B cell (primary cell): ENCODE results near the gene UCN3.

Source experiments
- CTCF ChIP-seq: fragments of 200-600 bp; IDR thresholded peaks from one replicate; pipeline ENCODE4 v1.8.0; 2022; ENCODE audit warnings: antibody characterized with exemption, mild to moderate bottlenecking
- EZH2 ChIP-seq: IDR thresholded peaks from 2 replicates; pipeline ENCODE4 v1.6.1; 2012; ENCODE audit warnings: borderline replicate concordance, low read depth, mild to moderate bottlenecking, moderate library complexity, low read length; ENCODE audit not compliant: insufficient read depth, poor library complexity, severe bottlenecking

- TF ChIP-seq CTCF (no peak), EZH2 (no peak)
These were observed 9.3 kb downstream of the UCN3 start for GRCh38 chr10:5373891-5374611.
